DMS 273 (cell line): ENCODE data around the gene GAA.
"Not testable (repeated sequence)": the region's sequence is repeated elsewhere in the genome, so short reads cannot be mapped to it uniquely, and the experiment has no call there.

Source experiments
- DNase-seq: peaks from one replicate; lab custom pipeline; 2025; ENCODE audit not compliant: unreplicated experiment; lab: John Stamatoyannopoulos, UW

Gene GAA

GRCh38 chr17:80083136-80083661 lies 18.2 kb upstream of the GAA start:
- DNase-seq, result no peak

DNA sequence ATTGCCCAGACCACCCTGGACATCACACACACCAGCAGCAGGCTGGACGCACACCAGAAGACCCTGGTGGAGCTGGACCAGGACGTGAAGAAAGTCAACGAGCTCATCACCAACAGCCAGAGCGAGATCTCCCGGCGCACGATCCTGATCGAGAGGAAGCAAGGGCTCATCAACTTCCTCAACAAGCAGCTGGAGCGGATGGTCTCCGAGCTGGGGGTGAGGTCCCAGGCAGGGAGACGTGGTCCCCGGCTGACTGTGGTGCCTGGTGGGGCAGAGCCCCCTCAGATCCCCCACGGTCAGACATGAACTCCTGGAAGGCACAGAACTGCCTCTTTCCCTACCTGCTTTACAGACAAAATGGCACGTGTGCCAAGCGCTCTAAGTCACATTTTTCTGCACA lies 16.6 kb upstream of the GAA start:
- DNase-seq, result no peak

DNA sequence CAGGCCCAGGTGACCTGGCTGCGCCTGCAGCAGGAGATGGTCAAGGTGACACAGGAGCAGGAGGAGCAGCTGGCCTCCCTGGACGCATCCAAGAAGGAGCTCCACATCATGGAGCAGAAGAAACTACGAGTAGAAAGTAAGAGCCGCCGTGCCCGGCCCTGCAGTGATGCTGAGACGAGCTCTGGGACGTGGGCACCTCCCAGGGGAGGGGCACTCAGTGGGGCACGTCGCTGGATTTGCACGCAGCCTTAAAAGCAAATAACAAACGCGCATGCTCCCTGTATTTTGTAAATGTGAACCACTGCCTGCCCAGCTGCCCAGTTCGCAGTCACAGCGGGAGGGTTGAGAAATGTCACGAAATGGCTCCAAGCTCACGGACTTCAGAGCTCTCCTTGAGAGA lies 15.3 kb upstream of the GAA start:
- no peak for DNase-seq

DNA sequence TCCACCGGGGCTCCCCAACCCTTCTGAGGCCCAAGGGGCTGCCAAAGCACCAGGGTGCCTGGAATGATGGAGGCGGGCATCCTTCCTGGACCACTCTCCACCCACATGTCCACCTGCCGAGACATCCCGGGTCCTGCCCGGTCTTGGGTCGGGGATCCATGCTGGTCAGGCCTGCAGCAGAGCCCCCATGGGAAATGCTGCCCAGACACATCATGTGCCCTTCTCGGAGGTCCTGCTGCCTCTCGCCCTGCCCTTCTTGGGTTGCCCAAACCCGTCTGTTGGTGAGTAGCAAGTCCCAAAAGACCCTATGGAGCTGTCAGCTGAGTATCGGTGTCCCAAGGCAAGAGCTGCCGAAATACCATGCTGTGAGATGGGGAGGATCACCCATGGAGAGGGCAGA lies 14.8 kb upstream of the GAA start:
- no peak for DNase-seq

DNA sequence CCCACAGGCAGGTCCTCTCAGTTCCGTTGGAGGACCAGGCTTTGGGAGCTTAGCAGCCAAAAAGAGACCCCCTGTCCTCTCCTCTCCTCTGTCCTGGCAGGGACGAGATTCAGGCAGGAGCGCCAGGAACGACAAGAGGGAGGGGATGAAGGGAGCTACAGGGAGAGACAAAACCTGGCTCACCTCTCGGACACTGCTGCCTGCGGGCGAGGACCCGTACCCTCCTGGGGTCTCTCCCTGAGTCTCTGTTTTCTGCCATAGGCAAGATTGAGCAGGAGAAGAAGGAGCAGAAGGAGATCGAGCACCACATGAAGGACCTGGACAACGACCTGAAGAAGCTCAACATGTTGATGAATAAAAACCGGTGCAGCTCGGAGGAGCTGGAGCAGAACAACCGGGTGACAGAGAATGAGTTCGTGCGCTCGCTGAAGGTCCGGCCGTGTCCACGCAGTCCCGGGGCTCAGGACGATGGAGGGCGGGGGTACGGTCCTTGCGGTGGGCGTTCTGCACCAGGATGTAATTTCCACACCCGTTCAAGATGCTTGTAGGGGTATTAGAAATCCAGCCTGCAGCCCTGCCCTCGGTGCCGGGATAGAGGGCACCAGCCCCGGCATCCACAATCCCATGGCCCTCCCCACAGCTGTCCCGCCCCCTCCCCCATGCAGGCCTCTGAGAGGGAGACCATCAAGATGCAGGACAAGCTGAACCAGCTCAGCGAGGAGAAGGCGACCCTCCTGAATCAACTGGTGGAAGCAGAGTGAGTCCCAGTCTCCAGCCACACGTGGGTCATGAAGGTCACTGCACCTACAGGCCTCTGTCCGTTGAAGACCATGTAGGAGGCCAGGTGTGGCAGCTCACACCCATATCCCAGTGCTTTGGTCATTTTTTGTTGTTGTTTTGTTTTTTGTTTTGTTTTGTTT lies 13.8 kb upstream of the GAA start:
- DNase-seq, result no peak

DNA sequence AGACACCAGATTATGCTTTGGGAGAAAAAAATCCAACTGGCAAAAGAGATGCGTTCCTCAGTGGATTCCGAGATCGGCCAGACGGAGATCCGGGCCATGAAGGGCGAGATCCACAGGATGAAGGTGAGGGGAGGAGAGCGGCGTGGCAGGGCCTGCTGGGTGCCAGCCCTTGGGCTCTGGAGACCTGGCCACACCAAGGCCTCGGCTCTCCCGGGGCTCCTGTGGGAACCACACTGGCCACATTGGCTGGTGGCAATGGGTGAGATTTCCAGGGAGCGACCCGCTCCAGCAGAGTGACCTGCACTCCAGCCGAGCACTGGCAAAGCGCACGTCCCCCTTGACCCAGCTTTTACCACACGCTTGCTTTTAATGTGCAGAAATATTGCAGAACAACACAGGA lies 11.6 kb upstream of the GAA start:
- no peak for DNase-seq

- DNase-seq, result not testable (repeated sequence)
Observed at GRCh38 chr17:80090164-80090563, 11.2 kb upstream of the GAA start.

- peak; percentile 45 for DNase-seq
Observed at GRCh38 chr17:80091376-80091775, 10.0 kb upstream of the GAA start.

DNA sequence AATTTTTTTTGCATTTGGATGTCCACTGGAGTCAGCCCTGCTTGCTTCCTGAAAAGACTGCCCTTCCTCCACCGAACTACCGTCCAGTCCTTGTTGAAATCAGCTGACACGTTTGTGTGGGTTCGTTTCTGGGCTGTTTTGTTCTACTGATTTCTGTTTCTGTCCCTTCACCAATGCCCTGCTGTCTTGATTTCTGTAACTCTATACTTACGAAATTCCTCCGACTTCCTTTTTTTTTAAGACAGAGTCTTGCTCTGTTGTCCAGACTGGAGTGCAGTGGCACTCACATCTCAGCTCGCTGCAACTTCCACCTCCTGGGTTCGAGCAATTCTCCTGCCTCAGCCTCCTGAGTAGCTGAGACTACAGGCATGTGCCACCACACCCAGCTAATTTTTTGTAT lies 8.4 kb upstream of the GAA start:
- no peak for DNase-seq

DNA sequence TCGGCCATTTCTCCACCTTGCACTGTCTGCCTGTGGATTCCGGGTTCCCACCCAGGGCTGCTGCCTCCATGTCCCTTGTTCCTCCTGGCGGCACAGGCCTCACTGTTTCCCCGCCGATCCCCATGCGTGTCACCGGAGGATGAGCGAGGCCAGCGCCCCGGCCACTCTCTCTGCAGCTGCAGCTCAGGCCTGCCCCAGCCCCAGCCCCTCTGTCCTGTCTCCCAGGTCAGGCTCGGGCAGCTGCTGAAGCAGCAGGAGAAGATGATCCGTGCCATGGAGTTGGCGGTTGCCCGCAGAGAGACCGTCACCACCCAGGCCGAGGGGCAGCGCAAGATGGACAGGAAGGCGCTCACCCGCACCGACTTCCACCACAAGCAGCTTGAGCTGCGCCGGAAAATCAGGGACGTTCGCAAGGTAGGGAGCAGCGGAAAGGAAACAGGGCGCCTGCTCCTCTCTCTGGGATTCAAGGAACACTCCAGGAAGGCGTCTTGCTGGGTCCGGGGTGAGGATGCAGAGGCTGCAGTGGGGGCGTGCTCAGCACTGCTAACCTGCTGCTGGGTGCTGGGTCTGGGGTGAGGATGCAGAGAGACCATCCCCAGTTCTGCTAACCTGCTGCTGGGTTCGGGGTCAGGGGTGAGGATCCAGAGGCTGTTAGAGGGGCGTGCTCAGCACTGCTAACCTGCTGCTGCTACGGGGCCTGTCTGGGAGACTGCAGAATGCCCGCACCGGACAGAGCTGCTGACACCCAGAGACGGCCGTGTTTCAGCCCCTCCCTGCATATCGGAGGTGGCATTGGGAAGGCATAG lies 6.1 kb upstream of the GAA start:
- DNase-seq, result no peak

DNA sequence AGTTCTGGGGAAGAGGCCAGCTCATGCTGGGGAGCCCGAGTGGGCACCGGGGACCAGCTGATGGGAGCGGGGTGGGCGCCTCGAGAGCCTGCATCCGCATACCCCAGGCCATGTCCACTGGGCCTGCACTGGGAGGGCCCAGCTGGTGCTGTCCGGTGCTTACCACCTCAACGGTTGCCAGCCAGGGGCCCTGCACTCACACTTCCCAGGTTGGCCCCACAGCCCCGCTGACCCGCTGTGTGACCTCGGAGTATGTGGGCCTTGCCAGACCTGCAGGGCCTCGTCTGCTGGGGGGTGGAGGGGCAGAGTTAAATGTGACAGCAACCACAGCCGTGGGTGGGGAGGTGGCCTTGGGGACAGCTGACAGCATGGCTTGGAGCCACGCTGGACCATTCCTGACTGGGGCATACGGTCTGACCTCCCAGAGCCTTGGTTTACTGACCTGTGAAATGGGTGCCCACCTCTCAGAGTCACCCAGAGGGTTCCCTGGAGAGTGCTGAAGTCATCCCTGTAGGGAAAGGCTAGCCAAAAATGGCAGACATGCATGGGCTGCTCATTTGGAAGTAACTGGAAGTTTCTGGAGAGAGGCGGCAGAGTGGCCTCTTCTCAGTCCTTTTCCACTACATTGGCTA lies 5.4 kb upstream of the GAA start:
- no peak for DNase-seq

DNA sequence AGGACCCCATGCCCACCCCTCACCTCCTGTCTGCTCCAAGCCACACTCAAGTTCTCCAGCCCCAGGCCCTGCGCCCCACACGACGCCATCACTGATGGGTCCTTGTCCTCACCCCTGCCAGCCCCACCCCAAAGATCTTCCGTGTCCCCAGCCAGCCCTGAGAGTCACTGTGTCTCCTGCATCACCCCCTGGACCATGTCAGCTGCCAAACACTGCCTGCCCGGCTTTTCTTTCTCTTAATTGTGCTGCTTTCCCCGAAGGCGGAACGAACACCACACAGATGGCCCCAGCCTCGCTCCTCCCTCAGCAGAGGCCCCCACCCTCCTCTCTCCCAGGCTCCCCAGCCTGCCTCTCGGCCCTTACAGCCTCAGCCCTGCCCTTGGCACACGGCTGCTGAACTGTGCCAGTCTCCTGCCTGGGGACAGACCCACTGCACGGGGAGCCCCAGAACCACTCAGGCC lies 4.8 kb upstream of the GAA start:
- DNase-seq, result peak; percentile 37

DNA sequence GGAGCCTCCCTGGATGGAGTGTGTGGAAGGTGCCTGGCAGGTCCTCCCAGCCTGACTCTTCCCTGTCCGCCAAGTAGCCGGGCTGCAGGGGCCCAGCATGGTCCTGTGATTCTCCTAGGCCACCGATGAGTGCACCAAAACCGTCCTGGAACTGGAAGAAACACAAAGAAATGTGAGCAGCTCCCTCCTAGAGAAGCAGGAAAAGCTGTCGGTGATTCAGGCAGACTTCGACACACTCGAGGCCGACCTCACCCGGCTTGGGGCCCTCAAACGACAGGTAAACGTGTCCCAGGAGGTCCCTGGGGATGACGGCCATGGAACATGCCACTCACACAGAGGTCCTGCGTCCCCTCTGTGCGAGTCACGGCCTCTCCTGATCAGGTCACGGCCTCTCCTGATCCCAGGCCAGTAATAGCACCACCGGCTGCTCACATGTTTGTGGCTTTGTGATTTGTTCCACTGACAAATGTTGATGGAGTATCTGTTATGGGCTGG lies 4.2 kb upstream of the GAA start:
- no peak for DNase-seq

DNA sequence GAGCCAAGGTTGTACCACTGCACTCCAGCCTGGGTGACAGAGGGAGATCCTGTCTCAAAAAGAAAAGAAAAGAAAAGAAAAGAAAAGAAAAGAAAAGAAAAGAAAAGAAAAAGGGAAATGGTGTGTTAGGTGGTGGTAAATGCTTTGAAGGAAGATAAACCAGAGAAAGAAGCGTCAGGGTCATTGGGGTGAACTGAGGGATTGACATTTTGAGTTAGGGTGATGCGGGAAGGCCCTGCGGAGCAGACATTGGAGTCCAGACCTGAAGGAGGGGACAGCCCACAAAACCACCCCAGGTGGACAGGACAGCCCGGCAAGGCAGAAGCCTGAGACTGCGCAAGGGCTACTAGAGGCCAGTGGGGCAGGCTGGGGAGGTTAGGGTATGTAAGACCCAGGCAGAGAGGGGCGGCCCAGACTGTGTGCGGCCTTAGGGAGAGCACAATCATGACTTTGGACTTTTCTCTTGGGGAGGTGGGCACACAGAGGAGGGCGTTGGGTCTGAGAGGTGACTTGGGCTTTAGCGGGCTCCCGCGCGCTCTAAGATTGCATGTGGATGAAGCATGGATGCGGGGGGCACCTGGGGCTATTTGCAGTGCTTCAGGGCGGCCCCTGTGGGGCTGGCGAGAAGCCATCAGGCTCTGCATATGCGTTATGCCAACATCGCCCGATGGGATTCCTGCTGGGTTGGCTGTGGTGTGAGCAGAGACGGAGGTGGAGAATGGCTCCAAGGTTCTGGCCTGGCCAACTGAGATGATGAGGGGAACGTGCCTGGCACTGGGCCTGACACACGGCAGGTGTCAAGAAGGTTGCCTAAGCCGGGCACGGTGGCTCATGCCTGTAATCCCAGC lies 3.3 kb upstream of the GAA start:
- no peak for DNase-seq

DNA sequence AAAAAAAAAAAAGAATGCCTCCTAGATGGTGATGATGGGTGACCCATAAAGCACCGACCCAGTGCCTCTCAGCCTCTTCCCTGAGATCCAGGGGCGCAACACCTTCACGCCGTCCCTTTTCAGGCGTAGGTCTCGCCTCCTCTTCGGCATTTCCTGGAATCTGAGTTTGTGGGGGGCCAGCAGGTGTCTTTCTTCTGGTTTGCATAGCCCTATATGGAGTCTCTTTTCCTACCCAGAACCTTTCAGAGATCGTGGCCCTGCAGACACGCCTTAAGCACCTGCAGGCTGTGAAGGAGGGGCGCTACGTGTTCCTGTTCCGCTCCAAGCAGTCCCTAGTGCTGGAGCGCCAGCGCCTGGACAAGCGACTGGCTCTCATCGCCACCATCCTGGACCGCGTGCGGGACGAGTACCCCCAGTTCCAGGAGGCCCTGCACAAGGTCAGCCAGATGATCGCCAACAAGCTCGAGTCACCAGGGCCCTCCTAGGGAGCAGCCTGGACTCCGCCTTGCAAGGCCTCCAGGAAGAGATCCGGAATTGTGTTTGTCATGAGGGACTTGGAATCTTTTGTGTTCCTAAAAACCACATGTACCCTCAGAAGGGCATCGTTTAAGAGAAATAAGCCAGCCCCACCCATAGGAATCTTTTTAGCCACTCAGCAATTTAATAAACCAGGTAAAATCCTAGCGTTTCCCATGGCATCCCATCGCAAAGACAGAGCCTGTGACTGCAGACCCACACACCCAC lies 1.9 kb upstream of the GAA start:
- DNase-seq, result no peak

DNA sequence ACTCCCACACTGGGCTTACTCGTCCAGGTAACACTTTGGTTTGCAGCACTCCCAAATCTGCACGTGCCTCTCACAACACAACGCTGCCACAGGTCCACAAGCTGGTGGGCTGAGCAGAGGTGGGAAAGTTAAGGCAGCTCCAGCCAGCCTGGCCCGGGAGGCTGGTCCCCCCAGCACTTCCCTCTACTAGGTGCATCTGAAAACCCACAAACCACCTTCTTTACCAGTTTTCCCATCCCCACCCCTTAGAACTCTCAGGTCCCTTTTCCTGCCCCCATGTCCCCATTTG lies 1.4 kb upstream of the GAA start:
- no peak for DNase-seq

GRCh38 chr17:80101946-80102663 lies 724 bp downstream of the GAA start:
- DNase-seq, result peak; percentile 72

DNA sequence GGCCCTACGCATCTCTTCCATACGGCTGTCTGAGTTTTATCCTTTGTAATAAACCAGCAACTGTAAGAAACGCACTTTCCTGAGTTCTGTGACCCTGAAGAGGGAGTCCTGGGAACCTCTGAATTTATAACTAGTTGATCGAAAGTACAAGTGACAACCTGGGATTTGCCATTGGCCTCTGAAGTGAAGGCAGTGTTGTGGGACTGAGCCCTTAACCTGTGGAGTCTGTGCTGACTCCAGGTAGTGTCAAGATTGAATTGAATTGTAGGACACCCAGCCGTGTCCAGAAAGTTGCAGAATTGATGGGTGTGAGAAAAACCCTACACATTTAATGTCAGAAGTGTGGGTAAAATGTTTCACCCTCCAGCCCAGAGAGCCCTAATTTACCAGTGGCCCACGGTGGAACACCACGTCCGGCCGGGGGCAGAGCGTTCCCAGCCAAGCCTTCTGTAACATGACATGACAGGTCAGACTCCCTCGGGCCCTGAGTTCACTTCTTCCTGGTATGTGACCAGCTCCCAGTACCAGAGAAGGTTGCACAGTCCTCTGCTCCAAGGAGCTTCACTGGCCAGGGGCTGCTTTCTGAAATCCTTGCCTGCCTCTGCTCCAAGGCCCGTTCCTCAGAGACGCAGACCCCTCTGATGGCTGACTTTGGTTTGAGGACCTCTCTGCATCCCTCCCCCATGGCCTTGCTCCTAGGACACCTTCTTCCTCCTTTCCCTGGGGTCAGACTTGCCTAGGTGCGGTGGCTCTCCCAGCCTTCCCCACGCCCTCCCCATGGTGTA lies 1.5 kb downstream of the GAA start:
- no peak for DNase-seq
